Right kidney (tissue), 1 donor: ENCODE results near the gene JAK2.
"Not testable (repeated sequence)": the region's sequence is repeated elsewhere in the genome, so short reads cannot be mapped to it uniquely, and the experiment has no call there.

Source experiments
- DNase-seq: peaks from one replicate; pipeline ENCODE4 v3.0.0-alpha.2; 2016

The JAK2 gene

DNA sequence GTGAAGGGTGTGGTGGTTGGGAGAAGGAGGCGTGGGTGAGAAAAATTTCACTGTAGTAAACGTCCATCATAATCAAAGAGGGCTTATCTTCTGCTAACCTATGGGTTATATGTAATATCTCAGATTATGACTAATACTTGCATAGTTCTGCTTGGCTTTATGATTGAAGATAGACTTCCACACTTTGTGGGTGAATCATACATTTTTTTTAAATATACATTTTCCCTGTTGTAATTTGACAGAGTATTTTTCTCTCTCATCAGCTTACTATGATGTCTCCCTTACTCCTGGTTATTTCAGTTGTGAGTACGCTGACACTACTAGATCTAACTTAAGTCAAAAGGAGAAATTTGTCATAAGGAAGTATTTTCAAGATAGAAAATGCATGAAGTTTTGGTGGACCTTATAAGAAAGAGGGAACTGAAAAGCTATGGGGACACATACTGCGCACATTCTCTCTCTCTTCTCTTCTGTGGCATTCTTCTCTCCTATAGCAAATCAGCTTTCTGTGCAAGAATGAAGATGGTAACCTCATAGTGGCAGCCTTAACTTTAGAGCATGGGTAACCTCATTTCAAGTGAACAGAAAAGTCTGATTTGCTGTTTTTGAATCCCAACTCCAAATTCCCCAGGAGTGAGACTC, 4.9 kb upstream of the JAK2 start:
- no peak for DNase-seq

DNA sequence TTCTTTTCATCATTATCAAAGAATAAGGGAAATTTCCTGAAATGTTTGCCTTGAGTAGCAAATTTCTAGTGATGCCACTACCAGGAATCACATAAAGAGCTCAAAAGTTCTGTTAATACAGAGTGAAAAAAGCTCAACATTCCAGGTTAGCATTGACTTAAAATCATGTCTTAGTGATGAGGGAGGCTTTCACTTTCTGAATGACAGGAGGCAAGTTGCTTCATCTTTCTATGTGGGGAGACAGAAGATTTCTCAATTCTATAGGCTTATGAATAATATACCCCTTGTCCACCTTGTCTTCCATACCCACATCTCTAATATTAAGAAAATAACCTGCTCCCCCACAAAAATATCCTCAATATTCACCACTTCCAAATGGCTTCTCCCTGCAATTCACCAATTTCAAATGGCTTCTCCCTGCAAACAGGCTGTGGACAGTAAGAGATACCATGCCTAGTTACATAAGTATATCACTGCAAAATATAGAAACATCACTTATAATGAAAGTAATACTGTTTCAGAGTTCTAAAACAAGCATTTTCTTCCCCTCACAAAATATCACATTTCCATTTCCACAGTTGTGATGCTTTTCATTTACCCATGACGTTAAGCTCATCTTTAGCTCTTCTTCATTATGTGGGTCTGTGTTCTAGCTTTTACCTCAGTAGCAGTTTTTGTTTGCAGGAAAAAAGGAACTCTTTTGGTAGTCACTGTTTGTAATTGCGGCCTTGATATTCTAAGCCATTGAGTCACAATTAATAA, 2.2 kb upstream of the JAK2 start:
- DNase-seq, result no peak

DNA sequence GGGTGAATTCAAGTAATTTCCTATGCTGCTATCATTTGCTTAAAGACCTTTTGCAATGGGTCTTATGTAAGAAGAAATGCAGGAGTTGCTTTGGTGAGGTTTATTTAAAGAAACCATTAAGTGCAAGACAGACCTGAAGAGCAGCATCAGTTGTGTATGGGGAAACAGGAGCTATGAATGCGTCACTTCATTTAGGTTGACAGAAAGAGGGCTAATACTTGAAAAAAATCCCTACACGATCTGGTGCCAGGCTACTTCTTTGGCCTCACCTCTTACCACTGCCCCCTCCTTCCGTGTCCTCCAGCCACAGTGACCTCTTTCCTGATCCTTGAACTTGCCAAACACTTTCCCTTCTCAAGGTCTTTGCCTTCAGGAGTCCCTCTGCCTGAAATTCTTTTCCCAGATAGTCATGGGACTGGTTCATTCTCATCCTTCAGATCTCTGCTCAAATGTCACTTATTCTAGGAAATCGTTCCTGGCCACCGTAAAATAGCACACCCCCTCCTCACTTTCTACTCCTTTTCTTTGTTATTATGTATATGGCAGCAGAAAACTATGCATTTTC, 1.4 kb upstream of the JAK2 start:
- peak; percentile 5 for DNase-seq

- no peak for DNase-seq
Measured at GRCh38 chr9:4984171-4984620, 876 bp upstream of the JAK2 start.

GRCh38 chr9:4985386-4986266, 554 bp downstream of the JAK2 start:
- DNase-seq, result no peak

GRCh38 chr9:4986296-4986695, 1.2 kb downstream of the JAK2 start:
- no peak for DNase-seq

DNA sequence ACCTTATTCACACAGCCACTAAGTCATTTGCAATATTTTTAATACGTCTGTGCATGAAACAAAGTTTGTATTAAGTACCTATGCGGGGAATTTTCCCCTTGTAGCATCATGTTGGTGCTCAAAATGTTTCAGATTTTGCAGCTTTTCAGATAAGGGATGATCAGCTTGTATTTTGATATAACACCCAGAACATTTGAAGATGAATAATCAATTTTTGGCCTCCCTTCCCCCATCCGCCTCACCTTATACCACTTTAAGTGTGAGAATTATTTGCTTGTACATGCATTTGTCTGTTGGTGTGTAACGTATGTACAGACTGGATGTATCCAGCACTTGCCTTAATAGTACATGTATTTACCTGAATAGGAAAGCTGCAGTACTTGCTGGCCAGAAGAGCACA, 1.7 kb downstream of the JAK2 start:
- DNase-seq, result no peak

DNA sequence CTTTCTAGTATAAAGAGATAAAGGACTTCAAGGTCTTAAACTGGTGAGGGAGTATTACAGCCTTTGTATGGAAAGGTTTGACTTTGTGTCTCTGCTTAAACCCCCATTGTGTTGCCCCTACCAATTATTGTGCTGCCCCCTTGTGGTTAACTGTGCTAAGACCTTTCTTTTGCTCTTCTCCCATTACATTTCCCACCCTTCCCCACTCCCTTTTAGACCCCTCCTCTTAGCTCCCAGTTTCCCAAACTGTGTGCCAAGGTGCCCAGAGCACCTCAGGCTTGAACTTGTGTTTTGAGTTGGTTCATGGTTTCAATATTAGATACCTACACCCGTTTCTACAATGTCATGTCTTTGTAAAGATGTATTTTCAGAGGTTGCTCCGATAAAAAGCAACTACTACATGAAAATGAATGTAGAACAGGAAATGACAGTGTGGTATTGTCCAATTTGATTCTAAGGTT, 2.9 kb downstream of the JAK2 start:
- DNase-seq, result peak; percentile 29

GRCh38 chr9:4992872-4993271, 7.8 kb downstream of the JAK2 start:
- DNase-seq, result no peak

DNA sequence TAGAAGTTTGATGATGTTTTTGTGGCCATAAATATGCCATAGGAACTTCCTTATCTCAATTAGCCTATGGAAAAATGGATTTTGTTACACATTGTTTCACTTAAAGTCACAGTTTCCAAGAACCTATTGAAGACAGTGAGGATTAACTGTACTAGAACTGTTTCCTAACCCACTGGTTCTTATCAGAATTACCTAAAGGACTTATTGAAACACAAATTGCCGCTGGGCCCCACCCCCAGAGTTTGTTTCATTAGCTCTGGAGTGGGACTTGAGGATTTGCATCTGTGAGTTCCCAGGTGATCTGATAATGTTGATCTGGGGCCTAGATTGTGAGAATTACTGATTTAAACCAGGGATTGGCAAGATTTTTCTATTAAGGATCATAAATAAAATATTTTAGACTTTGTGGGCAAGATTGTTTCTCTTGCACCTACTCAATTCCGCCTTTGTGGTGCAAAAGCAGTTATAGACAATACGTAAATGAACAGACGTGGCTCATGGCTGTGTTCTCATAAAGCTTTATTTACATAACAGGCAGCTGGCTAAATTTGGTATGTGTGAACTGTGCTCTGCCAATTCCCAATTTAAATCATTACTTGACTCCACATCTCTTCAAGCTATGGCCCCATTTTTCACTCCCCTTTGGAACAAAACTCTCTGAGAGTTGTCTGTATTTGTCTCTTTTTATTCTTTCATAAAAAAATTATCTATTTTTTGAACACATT, 9.3 kb downstream of the JAK2 start:
- DNase-seq, result no peak

- DNase-seq, result no peak
Measured at GRCh38 chr9:4997196-4997595, 12.1 kb downstream of the JAK2 start.

DNA sequence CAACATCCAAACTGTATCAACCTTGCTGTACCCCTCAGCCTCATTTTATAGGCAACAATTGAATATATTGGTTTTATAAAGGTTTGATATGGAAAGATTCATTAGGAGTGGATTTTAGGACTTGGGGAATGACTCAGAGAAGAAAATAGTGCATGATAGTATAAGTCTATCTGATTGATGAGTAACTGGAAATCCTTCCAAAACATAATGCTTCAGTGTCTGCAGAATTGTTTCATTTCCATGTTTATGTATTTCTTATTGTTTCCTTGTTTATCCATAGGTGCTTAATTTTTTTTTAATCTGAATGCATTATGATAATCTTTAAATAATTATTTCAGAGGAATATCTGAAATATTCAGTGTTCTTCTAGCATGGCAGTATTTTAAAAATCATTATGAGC, 12.6 kb downstream of the JAK2 start:
- no peak for DNase-seq

GRCh38 chr9:5002811-5003210, 17.7 kb downstream of the JAK2 start:
- DNase-seq, result no peak

DNA sequence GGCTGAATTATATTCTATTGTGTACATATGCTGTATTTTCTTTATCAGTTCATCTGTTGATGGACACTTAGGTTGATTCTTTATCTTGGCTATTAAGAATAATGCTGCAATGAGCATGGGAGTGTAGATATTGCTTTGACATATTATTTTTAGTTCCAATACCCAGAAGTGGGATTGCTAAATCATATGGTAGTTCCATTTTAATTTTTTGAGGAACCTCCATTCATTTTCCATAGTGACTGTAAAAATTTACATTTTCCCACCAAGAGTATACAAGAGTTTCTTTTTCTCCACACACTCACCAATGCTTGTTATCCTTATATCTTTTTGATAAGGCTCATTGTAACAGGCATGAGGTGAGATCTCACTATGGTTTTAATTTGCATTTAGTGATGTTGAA, 19.4 kb downstream of the JAK2 start:
- DNase-seq, result no peak

GRCh38 chr9:5008202-5008601, 23.1 kb downstream of the JAK2 start:
- no peak for DNase-seq

DNA sequence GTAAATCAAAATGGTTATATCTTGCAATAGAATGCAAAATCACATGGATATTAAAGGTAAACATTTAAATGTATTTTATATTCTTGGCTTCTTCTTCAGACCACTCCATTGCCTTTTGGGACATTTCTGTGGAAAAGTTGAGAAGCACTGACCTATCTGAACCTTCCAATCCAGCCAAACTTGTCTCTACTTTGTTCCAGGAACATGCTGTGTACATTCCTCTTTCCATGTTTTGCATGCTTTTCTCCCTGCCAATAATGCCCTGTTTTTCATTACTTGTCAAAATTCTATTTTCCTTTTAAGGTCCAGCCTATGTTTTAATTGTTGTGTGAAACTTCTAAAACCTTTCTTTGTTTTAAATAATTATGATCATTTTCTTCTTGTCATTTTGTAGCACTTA, 28.3 kb downstream of the JAK2 start:
- DNase-seq, result no peak

DNA sequence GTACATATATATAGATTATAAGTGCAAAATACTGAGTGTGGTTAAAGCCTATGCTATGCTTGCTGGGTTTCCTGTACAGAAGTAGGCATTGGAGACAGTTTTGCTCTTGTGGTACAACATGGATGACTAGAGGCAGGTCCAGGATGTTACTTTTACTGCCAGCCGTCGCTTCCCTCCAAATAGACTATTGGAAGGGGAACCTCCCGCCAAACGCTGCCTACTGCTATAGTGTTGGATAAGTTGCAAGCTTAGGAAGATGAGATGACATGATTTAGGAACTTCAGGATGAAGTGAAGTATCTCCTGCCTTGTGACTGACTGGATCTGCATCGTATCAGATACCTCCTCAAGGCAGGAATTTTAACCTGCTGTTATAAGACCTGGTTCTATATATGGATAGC, 30.9 kb downstream of the JAK2 start:
- no peak for DNase-seq

GRCh38 chr9:5025416-5025815, 40.3 kb downstream of the JAK2 start:
- DNase-seq, result no peak

DNA sequence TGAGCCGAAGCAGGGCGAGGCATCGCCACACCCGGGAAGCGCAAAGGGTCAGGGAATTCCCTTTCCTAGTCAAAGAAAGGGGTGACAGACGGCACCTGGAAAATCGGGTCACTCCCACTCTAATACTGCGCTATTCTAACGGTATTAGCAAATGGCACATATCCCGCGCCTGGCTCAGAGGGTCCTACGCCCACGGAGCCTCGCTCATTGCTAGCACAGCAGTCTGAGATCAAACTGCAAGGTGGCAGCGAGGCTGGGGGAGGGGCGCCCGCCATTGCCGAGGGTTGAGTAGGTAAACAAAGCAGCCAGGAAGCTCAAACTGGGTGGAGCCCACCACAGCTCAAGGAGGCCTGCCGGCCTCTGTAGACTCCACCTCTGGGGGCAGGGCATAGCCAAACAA, 46.9 kb downstream of the JAK2 start:
- DNase-seq, result not testable (repeated sequence)

- no peak for DNase-seq
Measured at GRCh38 chr9:5040730-5041389, 55.8 kb downstream of the JAK2 start.

GRCh38 chr9:5041390-5042115, 56.5 kb downstream of the JAK2 start:
- no peak for DNase-seq
